HG03097 (cell line): ENCODE data around the gene TEDDM1.
"Not testable (repeated sequence)": the region's sequence is repeated elsewhere in the genome, so short reads cannot be mapped to it uniquely, and the experiment has no call there.

Source experiments
- ATAC-seq: cut with Tn5 transposase; IDR thresholded peaks from one replicate; pipeline ENCODE4 v1.9.1; 2021; ENCODE audit not compliant: unreplicated experiment, low FRiP score

TEDDM1 gene

GRCh38 chr1:182383037-182383661 lies 17.3 kb downstream of the TEDDM1 start:
- ATAC-seq, result no peak

- ATAC-seq, result no peak
These were observed 18.3 kb downstream of the TEDDM1 start for GRCh38 chr1:182381962-182382819.

- no peak for ATAC-seq
These were observed 20.3 kb downstream of the TEDDM1 start for GRCh38 chr1:182380199-182380598.

GRCh38 chr1:182379781-182380180 lies 20.7 kb downstream of the TEDDM1 start:
- not testable (repeated sequence) for ATAC-seq

GRCh38 chr1:182376936-182377574 lies 23.4 kb downstream of the TEDDM1 start:
- ATAC-seq, result no peak

GRCh38 chr1:182374101-182374834 lies 26.2 kb downstream of the TEDDM1 start:
- ATAC-seq, result no peak

- ATAC-seq, result no peak
These were observed 29.9 kb downstream of the TEDDM1 start for GRCh38 chr1:182370532-182370931.

GRCh38 chr1:182368903-182369302 lies 31.6 kb downstream of the TEDDM1 start:
- no peak for ATAC-seq

GRCh38 chr1:182368358-182368757 lies 32.1 kb downstream of the TEDDM1 start:
- ATAC-seq, result no peak

DNA sequence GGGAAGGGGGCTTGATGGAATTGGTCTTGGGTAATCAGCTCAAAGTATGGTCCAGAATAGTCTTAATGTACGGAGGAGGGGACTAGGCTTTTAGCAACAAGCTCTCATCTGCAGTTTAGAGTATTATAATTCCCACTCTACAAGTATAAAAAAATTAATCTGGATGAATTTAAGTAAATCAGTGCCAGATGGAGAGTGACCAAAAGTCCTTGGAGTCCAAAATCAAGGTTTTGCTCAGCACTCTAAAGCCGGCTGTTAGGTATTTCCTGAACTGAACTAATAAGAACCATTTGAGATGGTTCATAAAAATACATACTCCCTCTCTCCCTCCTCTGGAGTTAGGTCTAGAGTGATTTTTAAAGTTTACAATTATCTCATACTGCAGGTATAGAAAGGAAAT lies 32.5 kb downstream of the TEDDM1 start:
- no peak for ATAC-seq

- ATAC-seq, result no peak
These were observed 33.9 kb downstream of the TEDDM1 start for GRCh38 chr1:182366596-182366995.

- no peak for ATAC-seq
These were observed 40.8 kb downstream of the TEDDM1 start for GRCh38 chr1:182359645-182360044.

DNA sequence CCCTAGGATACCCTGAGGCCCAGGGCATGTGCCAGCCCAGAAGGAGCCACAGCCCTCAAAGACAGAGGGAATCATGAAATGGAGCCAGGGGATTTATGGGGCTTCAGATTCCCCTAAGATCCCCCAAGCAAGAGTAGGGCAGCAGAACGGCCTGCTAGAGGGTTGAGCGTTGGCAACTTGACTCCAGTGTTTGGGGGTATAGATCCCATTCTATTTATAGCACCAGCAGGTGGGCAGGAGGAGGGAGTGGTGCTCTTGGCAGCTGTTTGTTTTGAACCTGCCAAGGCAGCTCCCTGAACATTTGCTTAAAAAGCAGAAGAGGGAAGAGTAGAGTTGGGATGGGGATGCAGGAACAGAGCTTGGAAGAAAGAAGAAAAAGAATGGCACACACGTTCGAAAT lies 42.6 kb downstream of the TEDDM1 start:
- no peak for ATAC-seq

DNA sequence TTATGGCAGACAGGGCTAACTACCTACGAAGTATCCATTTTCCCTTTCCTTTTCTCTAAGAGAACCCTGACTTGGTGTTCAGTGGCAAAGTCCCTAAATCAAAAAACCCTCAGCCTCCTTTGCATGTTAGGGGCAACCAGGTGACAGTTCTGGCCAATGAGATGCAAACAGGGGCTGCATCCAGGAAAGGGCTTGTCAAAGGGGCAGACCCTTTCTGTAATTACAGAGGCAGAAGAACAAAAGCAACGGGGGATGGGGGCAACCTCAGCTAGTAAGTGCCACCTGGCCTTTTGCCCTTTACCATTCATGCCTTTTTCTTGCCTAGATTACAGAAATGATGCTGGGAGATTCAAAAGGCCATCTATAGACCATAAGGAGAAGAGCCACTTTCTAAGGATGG lies 43.3 kb downstream of the TEDDM1 start:
- ATAC-seq, result no peak

DNA sequence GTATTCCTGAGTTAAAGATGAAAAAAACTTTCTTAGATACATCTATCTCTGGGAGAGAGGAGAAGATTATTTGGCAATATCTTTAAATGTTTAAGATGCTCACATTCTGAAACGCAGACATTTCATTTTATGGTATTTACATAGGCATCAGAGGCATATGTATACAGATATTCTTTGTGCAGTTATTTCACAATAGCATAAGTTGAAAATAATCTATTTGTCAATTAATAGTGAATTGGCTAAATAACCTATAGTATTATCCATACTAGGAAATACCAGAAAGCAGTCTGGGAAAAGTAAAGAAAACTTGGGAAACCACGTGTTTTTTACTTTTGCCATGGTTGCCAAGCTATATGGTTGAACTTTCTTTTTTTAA lies 44.8 kb downstream of the TEDDM1 start:
- ATAC-seq, result no peak

GRCh38 chr1:182351790-182352364 lies 48.6 kb downstream of the TEDDM1 start:
- ATAC-seq, result no peak

DNA sequence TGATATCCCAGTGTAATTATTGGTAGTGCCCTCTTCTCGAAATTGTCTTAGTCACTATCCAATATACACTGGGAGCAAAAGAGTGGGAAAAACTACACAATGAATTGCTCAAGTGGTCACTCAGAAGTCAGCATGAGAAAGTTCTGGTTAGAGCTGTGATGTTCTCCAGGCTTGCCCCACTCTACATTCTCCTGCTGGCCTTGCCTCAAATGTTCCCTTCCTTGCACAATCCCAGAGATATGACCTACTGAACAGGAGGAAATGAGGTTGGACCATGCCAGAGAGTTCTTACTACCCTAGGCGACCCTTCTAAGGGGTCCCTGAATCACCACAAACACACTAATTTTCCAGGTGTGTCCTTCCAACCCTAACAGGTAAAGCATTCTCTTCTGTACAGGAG lies 49.6 kb downstream of the TEDDM1 start:
- ATAC-seq, result no peak

DNA sequence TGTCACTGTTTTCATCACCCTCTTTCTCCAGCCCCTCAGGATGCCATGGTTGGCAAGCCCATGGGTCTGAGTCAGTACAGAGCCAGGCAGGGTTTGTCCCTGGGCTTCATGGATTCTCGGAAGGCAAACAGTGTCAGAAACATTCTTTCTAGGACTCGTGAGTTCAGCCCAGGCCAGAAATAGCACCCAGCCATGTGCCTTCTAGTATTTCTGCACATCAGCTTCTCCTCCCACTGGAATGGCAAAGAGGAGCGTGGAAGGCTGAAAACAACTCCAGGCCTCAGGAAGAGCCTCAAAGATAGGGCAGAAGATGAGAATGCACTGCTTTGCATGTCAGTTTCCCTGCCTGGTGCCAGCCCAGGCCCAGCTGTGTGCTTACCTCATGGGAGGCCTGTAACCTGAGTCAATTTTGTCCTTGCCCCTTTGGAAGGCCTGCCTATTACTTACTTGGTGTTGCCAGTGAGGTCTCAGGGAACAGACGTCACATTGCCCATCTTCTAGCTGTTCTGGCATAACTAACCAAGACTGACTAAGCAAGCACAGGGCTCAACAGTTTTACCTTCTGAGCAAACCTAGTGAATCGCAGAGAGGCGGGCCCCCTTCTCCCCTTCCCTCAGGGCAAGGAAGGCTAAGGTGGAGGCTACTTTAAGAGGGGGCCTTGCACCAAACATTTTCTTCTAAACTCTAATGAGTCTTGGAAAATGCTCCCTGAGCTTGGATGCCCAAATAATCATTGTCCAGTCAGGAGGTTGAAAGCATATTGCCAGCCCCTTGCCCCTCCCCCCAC lies 51.3 kb downstream of the TEDDM1 start:
- ATAC-seq, result no peak
